ENCODE data around the gene POLR1E. TPM values are rescaled to one million over a fixed set of nuclear protein-coding genes. Genes with fewer than 3 reads are reported as not detected.
A peak's percentile ranks its signal among the peaks of the same experiment; 100 is the strongest.
"Not testable (repeated sequence)": the region's sequence is repeated elsewhere in the genome, so short reads cannot be mapped to it uniquely, and the experiment has no call there.

Gene POLR1E
- total RNA-seq, 1 donor from 2014 or later, result 38.7 TPM

DNA sequence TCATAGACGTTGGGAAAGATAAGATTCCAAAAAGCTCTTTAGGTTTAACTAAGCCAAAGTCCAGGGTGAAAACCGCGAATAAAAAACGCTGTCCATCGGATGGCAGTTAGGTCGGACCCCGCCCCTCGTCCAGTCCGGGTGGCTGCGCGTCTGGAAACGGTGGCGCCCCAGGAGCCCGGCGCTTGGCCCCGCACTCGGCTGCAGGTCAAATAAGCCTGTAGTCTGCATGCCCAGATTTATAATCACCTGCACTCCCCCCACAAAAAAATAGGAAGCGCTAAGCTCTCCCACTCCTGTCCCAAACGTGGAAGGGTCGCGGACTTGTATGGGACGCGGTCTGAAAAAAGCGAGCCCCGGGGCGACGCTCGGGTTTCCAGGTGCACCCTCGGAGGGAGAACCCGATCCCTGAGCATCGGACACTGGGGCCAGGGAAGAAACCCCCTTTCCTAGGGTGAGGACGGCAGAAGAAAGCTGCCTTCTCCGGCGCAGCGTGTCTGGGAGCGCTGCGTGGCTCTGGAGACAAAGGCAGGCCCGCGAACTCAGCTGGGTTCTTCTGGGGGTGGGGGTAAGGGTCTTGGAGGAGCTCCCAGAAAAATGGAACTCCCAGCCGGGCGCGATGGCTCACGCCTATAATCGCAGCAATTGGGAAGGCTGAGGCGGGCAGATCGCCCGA lies 19.6 kb upstream of the POLR1E start:
- Histone ChIP-seq H3K27me3 (ENCODE audit: control insufficient read depth, insufficient read depth, low read length) (no peaks in the 10 kb centered on the region), H3K4me3 (ENCODE audit: low read depth, low read length) (peak overlapping the region; percentile 82), H3K36me3 (ENCODE audit: control insufficient read depth, insufficient read depth, low read length) (no peaks in the 10 kb centered on the region)
- FAIRE-seq (no peak), DNase-seq (ENCODE audit: low read depth) (no peak)
- TF ChIP-seq, protein P1, sequence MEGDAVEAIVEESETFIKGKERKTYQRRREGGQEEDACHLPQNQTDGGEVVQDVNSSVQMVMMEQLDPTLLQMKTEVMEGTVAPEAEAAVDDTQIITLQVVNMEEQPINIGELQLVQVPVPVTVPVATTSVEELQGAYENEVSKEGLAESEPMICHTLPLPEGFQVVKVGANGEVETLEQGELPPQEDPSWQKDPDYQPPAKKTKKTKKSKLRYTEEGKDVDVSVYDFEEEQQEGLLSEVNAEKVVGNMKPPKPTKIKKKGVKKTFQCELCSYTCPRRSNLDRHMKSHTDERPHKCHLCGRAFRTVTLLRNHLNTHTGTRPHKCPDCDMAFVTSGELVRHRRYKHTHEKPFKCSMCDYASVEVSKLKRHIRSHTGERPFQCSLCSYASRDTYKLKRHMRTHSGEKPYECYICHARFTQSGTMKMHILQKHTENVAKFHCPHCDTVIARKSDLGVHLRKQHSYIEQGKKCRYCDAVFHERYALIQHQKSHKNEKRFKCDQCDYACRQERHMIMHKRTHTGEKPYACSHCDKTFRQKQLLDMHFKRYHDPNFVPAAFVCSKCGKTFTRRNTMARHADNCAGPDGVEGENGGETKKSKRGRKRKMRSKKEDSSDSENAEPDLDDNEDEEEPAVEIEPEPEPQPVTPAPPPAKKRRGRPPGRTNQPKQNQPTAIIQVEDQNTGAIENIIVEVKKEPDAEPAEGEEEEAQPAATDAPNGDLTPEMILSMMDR (IDR thresholded peaks at IDR 0.05; ENCODE audit: insufficient read depth, low read length, severe bottlenecking), result no peak

DNA sequence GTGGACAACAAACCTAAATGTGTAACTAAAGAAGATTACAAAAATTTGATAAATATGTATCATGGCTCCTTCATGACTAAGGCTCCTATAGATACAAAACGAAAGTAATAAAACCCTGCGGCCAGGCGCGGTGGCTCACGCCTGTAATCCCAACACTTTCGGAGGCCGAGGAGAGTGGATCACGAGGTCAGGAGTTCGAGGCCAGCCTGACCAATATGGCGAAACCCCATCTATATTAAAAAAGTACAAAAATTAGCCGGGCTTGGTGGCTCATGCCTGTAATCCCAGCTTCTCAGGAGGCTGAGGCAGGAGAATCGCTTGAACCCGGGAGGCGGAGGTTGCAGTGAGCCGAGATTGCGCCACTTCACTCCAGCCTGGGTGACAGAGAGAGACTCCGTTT lies 18.2 kb upstream of the POLR1E start:
- not testable (repeated sequence) for H3K4me3 ChIP-seq (ENCODE audit: low read depth, low read length); H3K27me3 ChIP-seq (ENCODE audit: control insufficient read depth, insufficient read depth, low read length); DNase-seq (ENCODE audit: low read depth); H3K36me3 ChIP-seq (ENCODE audit: control insufficient read depth, insufficient read depth, low read length); FAIRE-seq

DNA sequence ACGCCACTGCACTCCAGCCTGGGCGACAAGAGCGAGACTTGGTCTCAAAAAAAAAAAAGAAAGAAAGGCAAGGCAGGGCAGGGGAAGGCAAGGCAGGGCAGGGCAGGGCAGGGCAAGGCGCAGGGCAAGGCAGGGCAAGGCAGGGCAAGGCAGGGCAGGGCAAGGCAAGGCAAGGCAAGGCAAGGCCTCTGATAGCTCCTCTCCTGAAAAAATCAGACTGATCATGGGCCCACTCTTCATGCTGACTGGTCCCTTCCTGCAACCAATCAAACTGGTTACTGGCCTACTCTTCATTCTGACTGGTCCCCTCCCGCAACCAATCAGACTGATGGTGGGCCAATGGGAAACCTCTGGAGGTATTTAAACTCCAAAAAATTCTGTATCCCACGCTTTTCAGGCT lies 17.1 kb upstream of the POLR1E start:
- no peaks in the 10 kb centered on the region for H3K36me3 ChIP-seq (ENCODE audit: control insufficient read depth, insufficient read depth, low read length)
- no peak for DNase-seq (ENCODE audit: low read depth)
- no peaks in the 10 kb centered on the region for H3K27me3 ChIP-seq (ENCODE audit: control insufficient read depth, insufficient read depth, low read length)
- no peak for FAIRE-seq
- no peak overlapping the region for H3K4me3 ChIP-seq (ENCODE audit: low read depth, low read length)
- TF ChIP-seq, protein P1 (IDR thresholded peaks at IDR 0.05; ENCODE audit: insufficient read depth, low read length, severe bottlenecking), result no peak

DNA sequence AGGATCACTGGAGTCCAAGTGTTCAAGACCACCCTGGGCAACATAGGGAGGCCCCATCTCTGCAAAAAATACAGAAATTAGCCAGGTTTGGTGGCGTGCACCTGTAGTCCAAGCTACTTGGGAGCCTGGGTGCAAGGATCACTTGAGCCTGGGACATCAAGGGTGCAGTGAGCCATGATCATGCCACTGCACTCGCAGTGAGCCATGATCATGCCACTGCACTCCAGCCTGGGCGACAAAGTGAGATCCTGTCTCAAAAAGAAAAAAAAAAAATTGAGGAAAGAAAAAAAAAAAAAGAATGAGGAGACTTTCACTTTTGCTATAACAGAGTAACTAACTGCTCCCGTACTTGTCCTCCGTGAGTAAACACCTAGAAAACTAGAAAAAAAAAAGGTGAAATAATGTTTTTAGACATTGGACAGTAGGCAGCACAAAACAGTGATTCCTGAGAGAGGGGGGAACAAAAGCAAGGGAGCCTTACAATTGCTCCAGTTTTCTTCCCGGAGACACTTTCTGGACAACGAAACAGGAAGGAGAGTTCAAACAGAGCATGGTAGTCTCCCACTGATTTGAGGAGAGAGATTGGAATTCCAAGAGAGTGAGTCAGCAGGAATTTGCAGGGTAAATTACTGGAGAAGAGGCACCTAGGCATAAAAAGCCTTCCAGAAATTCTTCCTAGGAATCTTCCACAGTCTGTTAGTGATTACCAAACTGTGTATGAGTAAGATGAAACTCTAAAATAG lies 13.6 kb upstream of the POLR1E start:
- Histone ChIP-seq H3K36me3 (ENCODE audit: control insufficient read depth, insufficient read depth, low read length) (no peaks in the 10 kb centered on the region), H3K27me3 (ENCODE audit: control insufficient read depth, insufficient read depth, low read length) (no peaks in the 10 kb centered on the region), H3K4me3 (ENCODE audit: low read depth, low read length) (peak overlapping the region; percentile 15)
- no peak for FAIRE-seq
- TF ChIP-seq, protein P1 (IDR thresholded peaks at IDR 0.05; ENCODE audit: insufficient read depth, low read length, severe bottlenecking), result no peak
- peak; percentile 94 for DNase-seq (ENCODE audit: low read depth)

DNA sequence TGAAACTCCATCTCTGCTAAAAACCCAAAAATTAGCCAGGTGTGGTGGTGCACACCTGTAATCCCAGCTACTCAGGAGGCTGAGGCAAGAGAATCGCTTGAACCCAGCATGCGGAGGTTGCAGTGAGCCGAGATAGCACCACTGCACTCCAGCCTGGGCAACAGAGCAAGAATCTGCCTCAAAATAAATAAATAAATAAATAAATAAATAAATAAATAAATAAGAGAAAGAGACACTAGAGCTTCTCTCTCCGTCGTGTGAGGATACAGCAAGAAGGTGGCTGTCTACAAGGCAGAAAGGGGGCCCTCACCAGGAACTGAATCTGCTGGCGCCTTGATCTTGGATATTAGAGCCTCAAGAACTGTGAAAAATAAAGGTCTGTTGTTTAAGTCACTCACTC lies 11.8 kb upstream of the POLR1E start:
- H3K4me3 ChIP-seq (ENCODE audit: low read depth, low read length); H3K36me3 ChIP-seq (ENCODE audit: control insufficient read depth, insufficient read depth, low read length); FAIRE-seq; H3K27me3 ChIP-seq (ENCODE audit: control insufficient read depth, insufficient read depth, low read length); DNase-seq (ENCODE audit: low read depth): not testable (repeated sequence)

DNA sequence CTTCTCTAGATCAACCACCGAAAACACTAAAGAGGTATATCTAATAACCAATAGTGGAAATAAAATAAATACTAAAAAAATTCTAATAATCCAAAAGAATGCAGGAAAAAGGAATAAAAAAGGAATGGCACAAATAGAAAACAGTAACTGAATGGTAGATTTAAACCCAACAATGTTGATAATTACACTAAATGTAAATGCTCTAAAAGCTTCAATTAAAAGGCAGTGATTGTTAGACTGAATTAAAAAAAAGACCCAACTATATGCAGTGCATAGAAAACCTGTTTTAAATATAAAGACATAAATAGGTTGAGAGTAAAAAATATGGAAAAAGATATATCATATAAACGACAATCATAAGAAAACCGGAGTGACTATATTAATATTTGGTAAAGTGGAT lies 11.3 kb upstream of the POLR1E start:
- Histone ChIP-seq H3K27me3 (ENCODE audit: control insufficient read depth, insufficient read depth, low read length) (no peaks in the 10 kb centered on the region), H3K4me3 (ENCODE audit: low read depth, low read length) (no peak overlapping the region), H3K36me3 (ENCODE audit: control insufficient read depth, insufficient read depth, low read length) (no peaks in the 10 kb centered on the region)
- DNase-seq (ENCODE audit: low read depth) (no peak), FAIRE-seq (no peak)
- TF ChIP-seq, protein P1 (IDR thresholded peaks at IDR 0.05; ENCODE audit: insufficient read depth, low read length, severe bottlenecking), result no peak

Data from bronchial epithelial cell (primary cell).